GM18507 (cell line): ENCODE data around the gene TMEM143.
"Not testable (repeated sequence)": the region's sequence is repeated elsewhere in the genome, so short reads cannot be mapped to it uniquely, and the experiment has no call there.

ENCODE experiments used
- DNase-seq: peaks from one replicate; pipeline ENCODE4 v3.0.0; 2011; ENCODE audit warnings: low read depth; ENCODE audit not compliant: insufficient read length; ENCODE audit errors: extremely low spot score
- FAIRE-seq: peaks from 2 replicates; lab custom pipeline; 2011; peaks lifted over from hg19 to GRCh38; lab: Jason Lieb, UNC

Gene TMEM143

GRCh38 chr19:48308631-48309586 lies 54.8 kb downstream of the TMEM143 start:
- FAIRE-seq (no peak), DNase-seq (no peak)

- no peak for FAIRE-seq
- DNase-seq: no peak
Measured at GRCh38 chr19:48303866-48304265, 59.9 kb downstream of the TMEM143 start.

- FAIRE-seq: no peak
- DNase-seq: no peak
Measured at GRCh38 chr19:48303367-48303766, 60.4 kb downstream of the TMEM143 start.

- FAIRE-seq (no peak), DNase-seq (no peak)
Measured at GRCh38 chr19:48302600-48302959, 61.2 kb downstream of the TMEM143 start.

- DNase-seq (no peak), FAIRE-seq (no peak)
Measured at GRCh38 chr19:48301886-48302599, 61.7 kb downstream of the TMEM143 start.

- FAIRE-seq: no peak
- no peak for DNase-seq
Measured at GRCh38 chr19:48297975-48298374, 65.8 kb downstream of the TMEM143 start.

GRCh38 chr19:48296963-48297734 lies 66.6 kb downstream of the TMEM143 start:
- FAIRE-seq (no peak), DNase-seq (no peak)

GRCh38 chr19:48295458-48295857 lies 68.3 kb downstream of the TMEM143 start:
- DNase-seq: no peak
- no peak for FAIRE-seq

GRCh38 chr19:48292798-48293197 lies 70.9 kb downstream of the TMEM143 start:
- FAIRE-seq: no peak
- no peak for DNase-seq

- not testable (repeated sequence) for FAIRE-seq
Measured at GRCh38 chr19:48291489-48291815, 72.3 kb downstream of the TMEM143 start.

GRCh38 chr19:48290771-48291488 lies 72.8 kb downstream of the TMEM143 start:
- DNase-seq: peak; percentile 40
- FAIRE-seq: no peak

More at GRCh38 chr19:48291489-48291815, 72.3 kb downstream of the TMEM143 start:
- DNase-seq: not testable (repeated sequence)

GRCh38 chr19:48290401-48290770 lies 73.4 kb downstream of the TMEM143 start:
- no peak for FAIRE-seq
- DNase-seq: no peak

- DNase-seq (no peak), FAIRE-seq (no peak)
Measured at GRCh38 chr19:48287748-48288147, 76.0 kb downstream of the TMEM143 start.

GRCh38 chr19:48284896-48285295 lies 78.8 kb downstream of the TMEM143 start:
- FAIRE-seq (no peak), DNase-seq (no peak)

GRCh38 chr19:48283908-48284307 lies 79.8 kb downstream of the TMEM143 start:
- FAIRE-seq (no peak), DNase-seq (no peak)
